Heart right ventricle (tissue), 16 donors: ENCODE data around the gene CADPS2. TPM values are rescaled to one million over a fixed set of nuclear protein-coding genes. Genes with fewer than 3 reads are reported as not detected.

Source experiments
- ATAC-seq, 8 donors: fragments of 200-7000 bp; cut with Tn5 transposase; one replicate each; pipeline ENCODE4 v1.9.1; 2020; ENCODE audit warnings: mild to moderate bottlenecking in 8 of 8, moderate library complexity in 8 of 8, moderate number of reproducible peaks in 1 of 8
- DNase-seq, 2 donors: peaks; one replicate each; pipeline ENCODE4 v3.0.0-alpha.2; 2020
- H3K27ac ChIP-seq, 10 donors: fragments of 200-600 bp; sonication (generic) in 2 of 10; one replicate each; pipeline versions ENCODE4 v1.5.0 to v1.8.0; 2020 to 2022; ENCODE audit warnings: mild to moderate bottlenecking in 3 of 10
- H3K27me3 ChIP-seq, 7 donors: fragments of 200-600 bp; one replicate each; pipeline ENCODE4 v1.8.0; 2021 to 2022; ENCODE audit warnings: mild to moderate bottlenecking in 2 of 7
- H3K36me3 ChIP-seq, 9 donors: fragments of 200-600 bp; sonication (generic) in 1 of 9; one replicate each; pipeline versions ENCODE4 v1.5.0 to v1.8.0; 2020 to 2022; ENCODE audit warnings: mild to moderate bottlenecking in 2 of 9
- H3K4me1 ChIP-seq, 9 donors: fragments of 200-600 bp; sonication (generic) in 1 of 9; one replicate each; pipeline versions ENCODE4 v1.5.0 to v1.8.0; 2020 to 2022; ENCODE audit warnings: mild to moderate bottlenecking in 4 of 9
- H3K4me3 ChIP-seq, 10 donors: fragments of 200-600 bp; sonication (generic) in 2 of 10; one replicate each; pipeline versions ENCODE4 v1.5.0 to v1.8.0; 2020 to 2022; ENCODE audit warnings: mild to moderate bottlenecking in 7 of 10, moderate library complexity in 2 of 10
- H3K9me3 ChIP-seq, 11 donors: fragments of 200-600 bp in 10 of 11; sonication (generic) in 2 of 11; one replicate each; pipeline versions ENCODE4 v1.5.0 to v1.8.0; 2013 to 2022; ENCODE audit warnings: mild to moderate bottlenecking in 2 of 11, control low read depth in 1 of 11, moderate library complexity in 1 of 11
- CTCF ChIP-seq, 9 donors: fragments of 200-600 bp; sonication (generic) in 2 of 9; IDR thresholded peaks; one replicate each; pipeline versions ENCODE4 v1.5.0 to v1.8.0; 2021 to 2022; ENCODE audit warnings: antibody characterized with exemption in 9 of 9, mild to moderate bottlenecking in 5 of 9, moderate library complexity in 1 of 9
- WGBS, 2 donors: extraction: QIAGEN DNeasy Blood & Tissue Kit; methylation state at CpG; one replicate each; pipeline ENCODE4 v1.1.7; 2013; ENCODE audit warnings: inconsistent platforms in 1 of 2; 5-methylcytosine and 5-hydroxymethylcytosine counted together
- intact Hi-C, 10 donors: fragments of 100-400 bp; cut with DNase I; formaldehyde crosslinking; loops; one replicate each; pipeline versions ENCODE4 v1.11.1 to v1.14.2; 2022
- polyA plus RNA-seq, 2 donors: library from polyadenylated mRNA; stranded (reverse); fragments of 200-250 nt; gene quantifications; one replicate each; pipeline ENCODE4 v1.2.3, GENCODE V29; 2013
- total RNA-seq, 10 donors: library from RNA; stranded (reverse); fragmentation: NEBNext Ultra II Directional in 3 of 10; extraction: Animal tissue kit (Norgen Biotek cat#: 25700) in 3 of 10; gene quantifications; one replicate each; pipeline versions ENCODE4 v1.2.1 to v1.2.4, GENCODE V29; 2021 to 2023
- donor health status: Arrhythmogenic right ventricular cardiomyopathy.
- donor health status: ischemic (EF 13 %, LVEDD 7.1; RV severe dilation, severe dysfunction).
- donor health status: healthy with polysubstance abuse.
- donor health status: DM: no; HTN: yes; CAD: no.
- donor health status: DM: no; HTN: no; CAD: no.
- donor health status: ischemic (EF 25% LVEDD 6.9; RV normal size, moderate dysfunction).
- donor health status: ischemic (EF 25% LVEDD 5.7; RV mildly dilated, moderate dysfunction).
- donor health status: healthy.
- donor health status: DM: yes; HTN: yes; CAD: no.
- donor health status: Ischemic cardiomyopathy.
- donor health status: ischemic (EF 35%, LVEDD 5.7; RV mildly dilated, moderate dysfunction).
- donor health status: nonischemic (EF 11% LVEDD 7.7; RV severe dilation, severe dysfunction).
- donor health status: DM: yes; HTN: yes; CAD: no.
- donor health status: PGD.
- donor health status: ischemic (EF 29% LVEDD 5.4; RV normal size, mild dysfunction).
- donor health status: nonischemic (EF 23%, LVEDD 6.1; RV moderate dilation, normal function).

Gene CADPS2
- total and polyA plus RNA-seq, 12 donors = 3.6 to 25.7 (median 6.6) TPM

- ATAC-seq = no peak
- Histone ChIP-seq H3K9me3 (no peaks in the 10 kb centered on the region), H3K27ac (no peak overlapping the region), H3K4me1 (no peaks in the 10 kb centered on the region), H3K27me3 (no peaks in the 10 kb centered on the region), H3K4me3 (no peak overlapping the region), H3K36me3 (peaks cover 0 to 15% (median 0%) of the 10 kb centered on the region in 9 donors)
- TF ChIP-seq CTCF (IDR thresholded peaks at IDR 0.05) = no peak
- WGBS, 2 donors = 72 to 77% methylated on average over 3 of the region's 3 CpGs
- DNase-seq = no peak
- intact Hi-C loops = no loop called here
These were observed 301.5 kb downstream of the CADPS2 start for GRCh38 chr7:122584676-122585251.

GRCh38 chr7:122578350-122578749, 307.9 kb downstream of the CADPS2 start:
- H3K27me3 ChIP-seq = no peaks in the 10 kb centered on the region
- 89 to 96% methylated on average over 2 of the region's 2 CpGs for WGBS, 2 donors
- no peak overlapping the region for H3K27ac ChIP-seq
- no peaks in the 10 kb centered on the region for H3K9me3 ChIP-seq
- no peaks in the 10 kb centered on the region for H3K4me1 ChIP-seq
- DNase-seq (no peak), ATAC-seq (no peak)
- TF ChIP-seq CTCF (IDR thresholded peaks at IDR 0.05) = no peak
- no peak overlapping the region for H3K4me3 ChIP-seq
- intact Hi-C loops = no loop called here
- peaks cover 0 to 26% (median 0%) of the 10 kb centered on the region in 9 donors for H3K36me3 ChIP-seq

- TF ChIP-seq CTCF (IDR thresholded peaks at IDR 0.05) = no peak
- Histone ChIP-seq H3K9me3 (no peaks in the 10 kb centered on the region), H3K36me3 (peaks cover 0 to 26% (median 0%) of the 10 kb centered on the region in 9 donors), H3K4me1 (no peaks in the 10 kb centered on the region), H3K27ac (no peak overlapping the region), H3K4me3 (no peak overlapping the region), H3K27me3 (no peaks in the 10 kb centered on the region)
- DNase-seq (no peak), ATAC-seq (no peak)
- 84 to 85% methylated on average over 4 of the region's 4 CpGs for WGBS, 2 donors
- intact Hi-C loops = no loop called here
These were observed 308.7 kb downstream of the CADPS2 start for GRCh38 chr7:122577449-122578003.

- H3K4me1 ChIP-seq = no peaks in the 10 kb centered on the region
- H3K27ac ChIP-seq = no peak overlapping the region
- no peak overlapping the region for H3K4me3 ChIP-seq
- whole genome bisulfite sequencing, 2 donors = 87% methylated on average over 4 of the region's 4 CpGs
- no peak for DNase-seq
- no peaks in the 10 kb centered on the region for H3K9me3 ChIP-seq
- TF ChIP-seq CTCF (IDR thresholded peaks at IDR 0.05) = no peak
- H3K27me3 ChIP-seq = no peaks in the 10 kb centered on the region
- peaks cover 0 to 7% (median 0%) of the 10 kb centered on the region in 9 donors for H3K36me3 ChIP-seq
- intact Hi-C loops = no loop called here
- no peak for ATAC-seq
These were observed 313.6 kb downstream of the CADPS2 start for GRCh38 chr7:122572706-122573105.
